OCI-LY1 (cell line): Measurements from ENCODE around the gene AP3M1.

Source experiments
- EZH2 ChIP-seq: fragments of 200-600 bp; sonication (generic), shearing (Covaris generic); IDR thresholded peaks from 2 replicates; pipeline ENCODE4 v1.8.0; 2017; ENCODE audit warnings: borderline replicate concordance, mixed run types, mild to moderate bottlenecking, antibody characterized with exemption, low read length, moderate library complexity, mixed read lengths
- TF ChIP-seq, protein P1 (sequence below): fragments of 200-600 bp; sonication (generic), shearing (Covaris generic); IDR thresholded peaks from 2 replicates; pipeline ENCODE4 v1.5.1; 2017; ENCODE audit warnings: mild to moderate bottlenecking, antibody characterized with exemption, low read length, moderate library complexity, mixed read lengths

GRCh38 chr10:74189999-74190421 lies 39.4 kb upstream of the AP3M1 start:
- TF ChIP-seq, protein P1, sequence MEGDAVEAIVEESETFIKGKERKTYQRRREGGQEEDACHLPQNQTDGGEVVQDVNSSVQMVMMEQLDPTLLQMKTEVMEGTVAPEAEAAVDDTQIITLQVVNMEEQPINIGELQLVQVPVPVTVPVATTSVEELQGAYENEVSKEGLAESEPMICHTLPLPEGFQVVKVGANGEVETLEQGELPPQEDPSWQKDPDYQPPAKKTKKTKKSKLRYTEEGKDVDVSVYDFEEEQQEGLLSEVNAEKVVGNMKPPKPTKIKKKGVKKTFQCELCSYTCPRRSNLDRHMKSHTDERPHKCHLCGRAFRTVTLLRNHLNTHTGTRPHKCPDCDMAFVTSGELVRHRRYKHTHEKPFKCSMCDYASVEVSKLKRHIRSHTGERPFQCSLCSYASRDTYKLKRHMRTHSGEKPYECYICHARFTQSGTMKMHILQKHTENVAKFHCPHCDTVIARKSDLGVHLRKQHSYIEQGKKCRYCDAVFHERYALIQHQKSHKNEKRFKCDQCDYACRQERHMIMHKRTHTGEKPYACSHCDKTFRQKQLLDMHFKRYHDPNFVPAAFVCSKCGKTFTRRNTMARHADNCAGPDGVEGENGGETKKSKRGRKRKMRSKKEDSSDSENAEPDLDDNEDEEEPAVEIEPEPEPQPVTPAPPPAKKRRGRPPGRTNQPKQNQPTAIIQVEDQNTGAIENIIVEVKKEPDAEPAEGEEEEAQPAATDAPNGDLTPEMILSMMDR: no peak
- TF ChIP-seq EZH2: no peak
